Type B pancreatic cell (in vitro differentiated cells): ENCODE results near the gene NUDT14. TPM values are rescaled to one million over a fixed set of nuclear protein-coding genes. Genes with fewer than 3 reads are reported as not detected.

Experiments used
- DNase-seq: peaks from one replicate; pipeline ENCODE4 v3.0.0; 2021; ENCODE audit warnings: mixed read lengths; ENCODE audit not compliant: unreplicated experiment; ENCODE audit errors: extremely low spot score
- H3K27ac Mint-ChIP-seq: 2 replicates; pipeline ENCODE4 v1.8.0; 2021; ENCODE audit warnings: mild to moderate bottlenecking, mixed read lengths
- H3K27me3 Mint-ChIP-seq: 2 replicates; pipeline ENCODE4 v1.8.0; 2021; ENCODE audit warnings: mixed read lengths
- H3K36me3 Mint-ChIP-seq: 2 replicates; pipeline ENCODE4 v1.8.0; 2021; ENCODE audit warnings: mixed read lengths
- H3K4me1 Mint-ChIP-seq: one replicate; pipeline ENCODE4 v1.8.0; 2021; ENCODE audit warnings: mixed read lengths; ENCODE audit not compliant: unreplicated experiment
- H3K4me3 Mint-ChIP-seq: 2 replicates; pipeline ENCODE4 v1.8.0; 2021; ENCODE audit warnings: mild to moderate bottlenecking, mixed read lengths
- H3K9me3 Mint-ChIP-seq: 2 replicates; pipeline ENCODE4 v1.8.0; 2021; ENCODE audit warnings: mixed read lengths
- CTCF ChIP-seq: fragments of 200-600 bp; sonication (generic); conservative IDR thresholded peaks from 2 replicates; pipeline ENCODE4 v1.5.0; 2021; ENCODE audit warnings: antibody characterized with exemption, mild to moderate bottlenecking
- total RNA-seq: library from RNA; stranded (reverse); gene quantifications from 2 replicates; pipeline ENCODE4 v1.2.1, GENCODE V29; 2021; ENCODE audit warnings: low replicate concordance

NUDT14 gene
- total RNA-seq, 1 donor from 2014 or later, result 33.3 TPM

- H3K4me1 Mint-ChIP-seq, result no peaks in the 10 kb centered on the region
- H3K36me3 Mint-ChIP-seq, result no peaks in the 10 kb centered on the region
- DNase-seq, result no peak
- TF ChIP-seq CTCF, result no peak
- no peaks in the 10 kb centered on the region for H3K9me3 Mint-ChIP-seq
- H3K27ac Mint-ChIP-seq, result no peak overlapping the region
- H3K4me3 Mint-ChIP-seq, result no peak overlapping the region
- H3K27me3 Mint-ChIP-seq, result no peaks in the 10 kb centered on the region
These were observed 34.0 kb downstream of the NUDT14 start for GRCh38 chr14:105146976-105147635.

DNA sequence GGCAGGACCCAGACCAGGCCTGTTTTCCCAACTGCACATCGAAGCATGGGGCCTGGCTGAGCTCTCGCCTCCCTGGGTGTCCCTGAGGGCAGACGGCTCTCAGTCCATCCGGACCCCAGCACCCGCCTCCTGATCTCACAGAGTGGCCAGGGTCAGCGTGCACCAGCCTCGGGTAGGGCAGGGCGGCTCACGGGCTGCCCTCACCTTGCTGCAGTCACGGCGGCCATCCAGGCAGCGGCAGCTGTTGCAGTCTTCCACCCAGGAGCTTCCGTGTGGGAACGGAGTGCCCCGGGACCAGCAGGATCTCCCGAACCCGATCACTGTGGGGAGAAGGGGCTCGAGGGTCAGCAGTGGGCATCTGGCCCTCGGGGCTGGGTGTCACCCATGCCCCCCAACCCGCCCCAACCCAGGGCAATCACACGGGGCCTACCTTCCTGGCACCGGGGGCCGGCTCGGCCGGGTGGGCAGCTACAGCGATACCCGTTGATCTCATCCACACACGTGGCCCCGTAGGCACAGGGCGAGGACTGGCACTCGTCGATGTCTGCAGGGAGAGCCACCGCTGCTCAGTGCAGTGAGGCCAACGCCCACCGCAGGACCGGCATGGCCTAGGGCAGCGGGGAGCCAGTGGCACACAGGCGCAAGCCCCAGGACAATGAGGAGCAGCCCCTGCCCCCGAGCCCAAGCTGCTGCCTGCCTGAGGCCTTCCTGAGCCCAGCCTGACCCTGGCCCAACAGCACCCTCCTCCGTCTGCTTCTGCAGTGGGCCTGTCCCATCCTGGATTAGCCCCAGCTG lies 34.7 kb downstream of the NUDT14 start:
- no peak overlapping the region for H3K27ac Mint-ChIP-seq
- H3K4me3 Mint-ChIP-seq, result no peak overlapping the region
- no peak for TF ChIP-seq CTCF
- H3K9me3 Mint-ChIP-seq, result no peaks in the 10 kb centered on the region
- no peaks in the 10 kb centered on the region for H3K27me3 Mint-ChIP-seq
- H3K4me1 Mint-ChIP-seq, result no peaks in the 10 kb centered on the region
- H3K36me3 Mint-ChIP-seq, result no peaks in the 10 kb centered on the region
- DNase-seq, result no peak

DNA sequence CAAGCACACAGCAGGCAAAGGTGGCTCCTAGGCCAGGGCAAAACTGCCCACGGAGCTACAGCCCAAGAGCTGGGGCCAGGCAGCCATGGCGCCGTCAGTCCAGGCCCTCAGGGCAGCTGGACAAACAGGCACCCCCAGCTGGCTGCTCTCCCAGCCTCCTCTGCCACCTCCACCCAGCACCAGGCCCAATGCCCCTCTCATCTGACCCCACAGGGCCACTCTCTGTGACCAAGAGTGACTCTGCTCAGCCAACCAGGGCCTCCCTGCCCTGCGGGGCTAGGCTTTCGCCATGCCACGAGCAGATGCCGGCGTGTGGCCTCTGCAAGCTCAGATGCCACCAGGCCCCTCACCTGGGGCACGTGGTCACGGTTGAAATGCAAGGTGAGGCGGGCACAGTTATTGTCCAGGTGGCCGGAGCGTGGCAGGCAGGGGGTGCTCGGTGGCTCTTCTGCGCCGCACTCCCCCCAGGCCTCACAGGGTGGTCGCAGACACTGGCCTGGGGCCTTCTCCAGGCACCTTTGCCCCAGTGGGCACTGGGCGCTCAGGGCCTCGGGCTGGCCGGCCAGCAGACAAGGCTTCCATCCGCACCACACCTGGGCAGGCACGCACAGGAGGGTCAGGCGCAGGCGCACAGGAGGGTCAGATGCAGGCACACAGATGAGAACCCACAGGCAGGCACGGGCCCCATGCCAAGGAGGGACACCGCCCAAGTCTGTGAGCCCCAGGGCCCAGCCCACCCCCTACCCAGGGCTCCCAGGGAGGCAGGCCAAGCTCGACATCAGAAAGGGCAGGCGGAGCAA lies 35.5 kb downstream of the NUDT14 start:
- Mint-ChIP-seq H3K4me3 (no peak overlapping the region), H3K9me3 (no peaks in the 10 kb centered on the region), H3K27ac (no peak overlapping the region), H3K36me3 (no peaks in the 10 kb centered on the region), H3K27me3 (no peaks in the 10 kb centered on the region), H3K4me1 (no peaks in the 10 kb centered on the region)
- no peak for DNase-seq
- TF ChIP-seq CTCF, result no peak

DNA sequence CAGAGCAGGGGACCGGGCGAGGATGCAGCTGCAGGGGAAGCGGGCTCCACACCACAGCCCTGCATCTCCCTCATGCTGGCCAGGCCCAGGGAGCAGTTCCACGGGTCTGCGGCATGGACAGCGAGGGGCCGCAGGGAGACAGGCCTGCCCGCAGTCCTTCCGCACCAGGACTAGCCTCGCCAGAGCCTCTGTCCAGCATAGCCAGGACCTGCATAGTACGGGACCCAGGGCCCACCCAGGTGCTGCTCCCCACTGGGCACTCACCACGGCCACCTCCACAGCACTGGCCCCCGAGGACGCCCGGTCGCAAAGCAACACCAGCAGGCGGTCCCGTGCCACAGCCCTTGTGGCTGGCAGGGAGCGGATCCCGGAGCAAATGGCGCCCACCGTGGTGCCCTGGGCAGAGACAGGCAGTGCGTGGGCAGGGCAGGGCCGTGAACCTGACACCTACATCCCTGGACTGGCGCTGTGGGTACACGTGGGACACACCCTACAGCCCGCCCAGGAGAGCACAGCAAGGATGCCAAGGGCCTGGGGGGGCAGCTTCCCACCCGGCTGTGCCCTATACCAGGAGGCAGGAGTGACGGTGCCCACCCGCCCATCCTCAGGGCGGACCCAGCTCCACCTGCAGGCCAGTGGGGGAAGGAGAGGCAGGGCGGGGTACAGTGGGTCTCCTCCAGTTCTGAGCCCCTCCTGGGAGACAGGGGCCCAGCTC lies 36.3 kb downstream of the NUDT14 start:
- DNase-seq, result no peak
- H3K36me3 Mint-ChIP-seq, result no peaks in the 10 kb centered on the region
- no peaks in the 10 kb centered on the region for H3K27me3 Mint-ChIP-seq
- H3K9me3 Mint-ChIP-seq, result peaks cover 4% of the 10 kb centered on the region
- no peaks in the 10 kb centered on the region for H3K4me1 Mint-ChIP-seq
- no peak overlapping the region for H3K4me3 Mint-ChIP-seq
- TF ChIP-seq CTCF, result no peak
- H3K27ac Mint-ChIP-seq, result no peak overlapping the region

DNA sequence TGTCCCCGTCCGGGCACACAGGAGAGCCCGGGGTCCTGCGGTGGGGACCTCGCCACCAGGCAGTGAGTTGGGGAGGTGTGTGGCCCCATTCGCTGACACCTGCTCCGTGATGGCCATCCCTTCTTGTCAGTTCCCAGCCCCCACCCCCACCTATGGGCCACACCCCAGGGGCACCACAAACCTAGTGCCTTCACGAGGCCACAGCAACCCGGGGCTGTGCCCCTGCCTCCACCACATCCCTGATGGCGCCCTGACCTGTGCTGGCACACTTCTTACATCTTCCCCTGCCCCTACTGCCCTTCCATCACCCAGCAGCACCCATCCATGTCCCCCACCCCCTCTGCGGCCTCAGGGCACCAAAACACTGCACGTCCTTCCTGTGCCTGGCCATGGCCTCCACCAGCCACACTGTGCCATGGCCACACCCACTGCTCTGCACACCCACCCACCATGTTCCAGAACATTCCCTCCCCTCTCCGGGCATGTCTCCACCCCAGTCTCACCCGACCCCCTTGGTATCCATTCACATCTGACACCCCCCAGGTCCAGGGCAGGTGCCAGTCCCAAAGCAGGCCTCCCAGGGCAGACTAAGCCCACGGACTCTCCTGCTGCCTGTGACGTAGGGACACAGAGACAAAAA lies 37.0 kb downstream of the NUDT14 start:
- H3K36me3 Mint-ChIP-seq, result no peaks in the 10 kb centered on the region
- H3K9me3 Mint-ChIP-seq, result peaks cover 4% of the 10 kb centered on the region
- no peak for DNase-seq
- no peak for TF ChIP-seq CTCF
- no peak overlapping the region for H3K27ac Mint-ChIP-seq
- H3K4me3 Mint-ChIP-seq, result no peak overlapping the region
- no peaks in the 10 kb centered on the region for H3K27me3 Mint-ChIP-seq
- H3K4me1 Mint-ChIP-seq, result no peaks in the 10 kb centered on the region
